BLaER1 (cell line): ENCODE data around the gene POFUT2.
"Not testable (repeated sequence)": the region's sequence is repeated elsewhere in the genome, so short reads cannot be mapped to it uniquely, and the experiment has no call there.

Source experiments
- H3K27ac ChIP-seq: shearing (Covaris generic); formaldehyde crosslinking; 2 replicates; pipeline ENCODE4 v1.8.1; 2022
- H3K27me3 ChIP-seq: shearing (Covaris generic); formaldehyde crosslinking; 2 replicates; pipeline ENCODE4 v1.8.1; 2022
- H3K36me3 ChIP-seq: shearing (Covaris generic); formaldehyde crosslinking; 2 replicates; pipeline ENCODE4 v1.8.1; 2022
- H3K4me1 ChIP-seq: shearing (Covaris generic); formaldehyde crosslinking; 2 replicates; pipeline ENCODE4 v1.8.1; 2022
- H3K4me2 ChIP-seq: shearing (Covaris generic); formaldehyde crosslinking; 2 replicates; pipeline ENCODE4 v1.8.1; 2022
- H3K4me3 ChIP-seq: shearing (Covaris generic); formaldehyde crosslinking; 2 replicates; pipeline ENCODE4 v1.8.1; 2022
- H3K9ac ChIP-seq: shearing (Covaris generic); formaldehyde crosslinking; 2 replicates; pipeline ENCODE4 v1.8.1; 2022
- H3K9me3 ChIP-seq: shearing (Covaris generic); formaldehyde crosslinking; 2 replicates; pipeline ENCODE4 v1.8.1; 2022
- H4K20me1 ChIP-seq: shearing (Covaris generic); formaldehyde crosslinking; 2 replicates; pipeline ENCODE4 v1.8.1; 2022
- Cebpa-rat ChIP-seq: shearing (Covaris generic); IDR thresholded peaks from 2 replicates; pipeline ENCODE4 v1.8.1; 2022

POFUT2 gene

DNA sequence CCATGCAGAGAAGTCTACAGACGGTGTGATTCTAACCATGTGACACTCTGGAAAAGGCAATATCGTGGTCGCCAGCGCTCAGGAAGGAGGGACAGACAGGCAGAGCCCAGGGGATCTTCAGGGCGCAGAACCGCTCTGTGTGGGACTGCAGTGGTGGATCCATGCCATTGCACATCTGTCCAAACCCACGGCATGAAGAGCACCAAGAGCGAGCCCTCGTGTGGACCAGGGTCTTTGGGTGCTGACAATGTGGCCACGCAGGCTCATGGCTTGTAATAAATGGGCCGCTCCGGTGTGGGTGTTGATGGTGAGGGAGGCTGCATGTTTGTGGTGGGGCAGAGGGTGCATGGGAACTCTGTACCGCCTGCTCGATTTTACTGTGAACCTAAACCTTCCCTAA is 25.3 kb upstream of the POFUT2 start:
- no peaks in the 10 kb centered on the region for H3K36me3 ChIP-seq
- TF ChIP-seq Cebpa-rat, result no peak
- no peak overlapping the region for H3K4me3 ChIP-seq
- peaks cover 18% of the 10 kb centered on the region for H3K9me3 ChIP-seq
- no peak overlapping the region for H3K4me2 ChIP-seq
- H3K27ac ChIP-seq, result no peak overlapping the region
- no peak overlapping the region for H3K9ac ChIP-seq
- no peaks in the 10 kb centered on the region for H3K27me3 ChIP-seq
- H4K20me1 ChIP-seq, result peaks cover 7% of the 10 kb centered on the region; the same call in 1 of the 2 replicates
- peaks cover 37% of the 10 kb centered on the region for H3K4me1 ChIP-seq

- Histone ChIP-seq H3K27me3 (no peaks in the 10 kb centered on the region), H3K4me3 (no peak overlapping the region), H3K36me3 (no peaks in the 10 kb centered on the region), H4K20me1 (peaks cover 7% of the 10 kb centered on the region; the same call in 1 of the 2 replicates), H3K4me1 (peaks cover 36% of the 10 kb centered on the region), H3K27ac (no peak overlapping the region), H3K9ac (no peak overlapping the region), H3K4me2 (no peak overlapping the region), H3K9me3 (peaks cover 18% of the 10 kb centered on the region)
- no peak for TF ChIP-seq Cebpa-rat
These were observed 24.6 kb upstream of the POFUT2 start for GRCh38 chr21:45312296-45312695.

DNA sequence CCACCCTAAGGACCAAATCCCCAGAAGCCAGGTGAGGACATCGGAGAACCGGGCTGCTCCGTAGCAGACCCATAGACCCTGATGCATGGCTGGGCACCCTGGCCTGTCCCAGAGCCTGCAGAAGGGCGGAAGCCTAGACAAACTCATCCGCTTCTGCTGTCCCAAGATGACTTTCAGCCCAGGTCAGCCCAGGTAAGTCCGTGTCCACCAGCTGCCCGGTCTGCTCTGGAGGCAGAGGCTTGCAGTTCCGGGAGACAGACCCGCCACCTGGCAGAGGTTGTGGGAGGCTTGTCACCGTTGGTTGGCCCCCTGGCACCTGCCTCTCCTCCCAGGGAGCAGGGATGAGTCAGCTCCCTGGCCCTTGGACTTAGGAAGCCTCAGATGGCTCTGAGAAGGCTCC is 22.8 kb upstream of the POFUT2 start:
- Histone ChIP-seq H3K27me3 (peaks cover 8% of the 10 kb centered on the region; the same call in 1 of the 2 replicates), H3K9ac (no peak overlapping the region), H4K20me1 (peaks cover 7% of the 10 kb centered on the region; the same call in 1 of the 2 replicates), H3K4me2 (no peak overlapping the region), H3K27ac (no peak overlapping the region), H3K4me1 (peaks cover 44% of the 10 kb centered on the region), H3K9me3 (peaks cover 18% of the 10 kb centered on the region), H3K4me3 (no peak overlapping the region), H3K36me3 (no peaks in the 10 kb centered on the region)
- TF ChIP-seq Cebpa-rat, result no peak

DNA sequence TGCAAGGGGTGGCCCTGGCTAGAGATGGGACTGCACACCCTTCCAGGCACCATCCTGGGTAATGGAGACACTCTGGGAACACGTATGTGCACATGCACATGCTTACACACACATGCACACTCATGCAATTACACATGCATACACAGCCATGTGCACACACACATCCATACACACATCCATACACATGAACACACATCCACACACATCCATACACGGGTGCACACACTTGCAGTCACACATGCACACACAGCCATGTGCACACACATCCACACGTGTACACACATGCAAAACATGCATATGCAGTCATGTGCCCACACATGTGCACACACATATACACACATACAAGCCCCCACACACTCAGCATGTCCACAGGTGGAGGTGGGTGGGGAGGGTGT is 22.3 kb upstream of the POFUT2 start:
- peaks cover 7% of the 10 kb centered on the region; the same call in 1 of the 2 replicates for H4K20me1 ChIP-seq
- peaks cover 18% of the 10 kb centered on the region for H3K9me3 ChIP-seq
- peaks cover 48% of the 10 kb centered on the region for H3K4me1 ChIP-seq
- H3K4me3 ChIP-seq, result no peak overlapping the region
- peaks cover 8% of the 10 kb centered on the region; the same call in 1 of the 2 replicates for H3K27me3 ChIP-seq
- H3K36me3 ChIP-seq, result no peaks in the 10 kb centered on the region
- no peak overlapping the region for H3K27ac ChIP-seq
- no peak overlapping the region for H3K9ac ChIP-seq
- peak overlapping the region; percentile 76 for H3K4me2 ChIP-seq
- TF ChIP-seq Cebpa-rat, result no peak

- Histone ChIP-seq H3K9ac (no peak overlapping the region), H3K9me3 (peaks cover 18% of the 10 kb centered on the region), H3K4me2 (peak overlapping the region; percentile 76), H3K27ac (no peak overlapping the region), H3K4me1 (peaks cover 55% of the 10 kb centered on the region), H3K36me3 (no peaks in the 10 kb centered on the region), H3K27me3 (peaks cover 8% of the 10 kb centered on the region; the same call in 1 of the 2 replicates), H4K20me1 (peaks cover 7% of the 10 kb centered on the region; the same call in 1 of the 2 replicates), H3K4me3 (no peak overlapping the region)
- TF ChIP-seq Cebpa-rat, result no peak
These were observed 21.6 kb upstream of the POFUT2 start for GRCh38 chr21:45309069-45309986.

GRCh38 chr21:45308194-45309068 is 20.7 kb upstream of the POFUT2 start:
- Histone ChIP-seq H3K9ac (no peak overlapping the region), H3K36me3 (no peaks in the 10 kb centered on the region), H3K27me3 (peaks cover 8% of the 10 kb centered on the region; the same call in 1 of the 2 replicates), H4K20me1 (peaks cover 7% of the 10 kb centered on the region; the same call in 1 of the 2 replicates), H3K4me1 (peaks cover 59% of the 10 kb centered on the region), H3K9me3 (peaks cover 18% of the 10 kb centered on the region), H3K4me3 (no peak overlapping the region), H3K4me2 (peak overlapping the region; percentile 76), H3K27ac (no peak overlapping the region)
- peak; percentile 72 for TF ChIP-seq Cebpa-rat

DNA sequence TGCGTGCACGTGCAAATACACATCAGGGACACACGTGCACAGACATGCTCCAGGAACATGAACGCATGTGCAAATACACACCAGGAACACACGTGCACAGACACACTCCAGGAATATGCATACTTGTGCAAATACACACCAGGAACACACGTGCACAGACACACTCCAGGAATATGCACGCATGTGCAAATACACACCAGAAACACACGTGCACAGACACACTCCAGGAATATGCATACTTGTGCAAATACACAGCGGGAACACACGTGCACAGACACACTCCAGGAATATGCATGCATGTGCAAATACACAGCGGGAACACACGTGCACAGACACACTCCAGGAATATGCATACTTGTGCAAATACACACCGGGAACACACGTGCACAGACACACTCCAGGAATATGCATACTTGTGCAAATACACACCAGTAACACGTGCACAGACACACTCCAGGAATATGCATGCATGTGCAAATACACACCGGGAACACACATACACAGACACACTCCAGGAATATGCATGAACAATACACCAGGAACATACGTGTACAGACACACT is 20.0 kb upstream of the POFUT2 start:
- not testable (repeated sequence) for H3K27ac ChIP-seq, H3K36me3 ChIP-seq, H3K4me3 ChIP-seq, H3K27me3 ChIP-seq, H3K9ac ChIP-seq, H4K20me1 ChIP-seq
- Histone ChIP-seq H3K9me3 (peaks cover 13% of the 10 kb centered on the region), H3K4me1 (peaks cover 67% of the 10 kb centered on the region), H3K4me2 (peak overlapping the region; percentile 76)

DNA sequence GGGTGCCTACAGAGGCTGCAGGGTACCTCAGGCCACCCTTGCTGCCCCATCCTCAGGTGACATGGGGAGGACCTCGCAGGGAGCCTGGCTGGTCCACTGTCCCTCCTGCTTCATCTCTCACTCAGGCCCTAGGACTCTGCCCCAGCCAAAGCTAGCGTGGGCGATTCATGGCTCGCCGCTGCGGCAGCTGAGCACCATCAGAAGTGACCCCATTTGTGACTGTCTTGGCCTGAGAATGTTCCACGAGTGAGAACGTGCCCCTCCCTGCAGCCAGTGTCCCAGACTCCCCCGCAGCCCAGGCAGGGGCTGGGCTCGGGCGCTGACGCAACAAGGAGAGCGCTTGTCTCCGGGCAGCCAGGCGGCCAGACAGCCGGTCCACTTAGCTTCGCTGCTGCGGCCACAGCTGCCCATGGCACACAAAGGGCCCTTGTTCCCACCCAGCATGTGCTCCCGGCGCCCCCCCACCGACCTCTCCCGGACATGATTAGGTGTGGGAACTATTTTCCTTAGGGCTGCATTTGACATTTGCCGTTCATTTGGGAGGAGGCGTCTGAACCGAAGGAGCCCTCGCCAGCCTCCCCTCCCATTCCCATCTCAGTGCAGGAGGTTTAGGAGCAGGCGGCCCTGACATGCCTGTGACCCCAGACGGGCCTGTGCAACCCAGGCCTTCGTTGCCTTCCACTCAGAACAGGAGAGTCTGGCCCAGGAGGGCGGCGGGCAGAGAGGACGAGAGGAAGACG is 19.3 kb upstream of the POFUT2 start:
- H3K4me3 ChIP-seq, result no peak overlapping the region
- H4K20me1 ChIP-seq, result peaks cover 7% of the 10 kb centered on the region; the same call in 1 of the 2 replicates
- H3K27ac ChIP-seq, result no peak overlapping the region
- peaks cover 6% of the 10 kb centered on the region for H3K9me3 ChIP-seq
- TF ChIP-seq Cebpa-rat, result no peak
- no peaks in the 10 kb centered on the region for H3K36me3 ChIP-seq
- H3K27me3 ChIP-seq, result peaks cover 8% of the 10 kb centered on the region; the same call in 1 of the 2 replicates
- no peak overlapping the region for H3K9ac ChIP-seq
- peaks cover 74% of the 10 kb centered on the region for H3K4me1 ChIP-seq
- H3K4me2 ChIP-seq, result no peak overlapping the region

DNA sequence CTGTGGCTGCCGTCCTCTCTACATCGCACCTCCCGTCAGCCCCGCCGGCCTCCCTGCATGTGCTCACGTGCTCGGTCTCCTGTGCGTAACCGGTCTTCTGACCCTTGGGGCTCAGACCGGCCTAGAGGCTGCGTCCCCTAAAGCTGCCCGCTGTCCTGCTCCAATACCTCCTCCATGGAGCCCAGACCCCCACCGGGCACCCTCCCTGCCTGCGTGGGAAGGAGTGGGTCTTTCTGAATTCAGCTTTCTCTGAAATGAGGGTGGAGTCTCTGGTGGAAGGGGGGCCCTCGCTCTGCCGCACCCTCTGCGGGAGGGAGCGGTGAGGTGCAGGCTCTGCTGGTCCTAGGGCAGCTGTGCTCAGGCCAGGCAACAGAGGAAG is 18.7 kb upstream of the POFUT2 start:
- peaks cover 79% of the 10 kb centered on the region for H3K4me1 ChIP-seq
- H3K4me3 ChIP-seq, result no peak overlapping the region
- no peak overlapping the region for H3K27ac ChIP-seq
- H3K36me3 ChIP-seq, result no peaks in the 10 kb centered on the region
- H3K27me3 ChIP-seq, result peaks cover 8% of the 10 kb centered on the region; the same call in 1 of the 2 replicates
- no peak for TF ChIP-seq Cebpa-rat
- H4K20me1 ChIP-seq, result peaks cover 7% of the 10 kb centered on the region; the same call in 1 of the 2 replicates
- no peak overlapping the region for H3K9ac ChIP-seq
- H3K9me3 ChIP-seq, result peaks cover under 1% of the 10 kb centered on the region; the same call in 1 of the 2 replicates
- H3K4me2 ChIP-seq, result no peak overlapping the region
